ENCODE measurements around the gene HAL. TPM values are rescaled to one million over a fixed set of nuclear protein-coding genes. Genes with fewer than 3 reads are reported as not detected.
A peak's percentile ranks its signal among the peaks of the same experiment; 100 is the strongest.

Gene HAL
- polyA plus RNA-seq, 2 of the 4 experiments (the other 2 are of a cell fraction): 0.22 to 0.43 TPM

DNA sequence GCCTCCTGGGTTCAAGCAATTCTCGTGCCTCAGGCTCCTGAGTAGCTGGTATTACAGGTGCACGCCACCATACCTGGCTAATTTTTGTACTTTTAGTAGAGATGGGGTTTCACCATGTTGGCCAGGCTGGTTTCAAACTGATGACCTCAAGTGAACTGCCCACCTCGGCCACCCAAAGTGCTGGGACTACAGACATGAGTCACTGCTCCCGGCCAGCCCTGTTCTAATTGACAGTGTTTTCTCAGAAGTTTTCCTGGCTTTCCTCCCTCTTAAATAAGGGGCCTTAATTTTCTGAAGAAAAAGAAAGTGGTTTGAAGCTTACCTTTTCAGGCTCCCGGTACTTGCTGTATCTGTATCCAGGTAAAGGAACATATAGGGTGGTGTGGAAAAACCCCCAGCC is 1.7 kb downstream of the HAL start:
- FAIRE-seq (no peak), ATAC-seq (no peak), DNase-seq (ENCODE audit: low read depth in 1 of 2, low spot score in 1 of 2) (no peak)
- ChIA-PET CTCF (interaction anchor here (6.5 kb wide), 1 partner anchor 77 kb away, joined by 44 read pairs; no protein-coding TSS in a partner anchor), POLR2A (no interaction called here)
- Histone ChIP-seq H3K27ac (no peak overlapping the region; a peak in 1 of 6 replicates), H3K4me3 (no peak overlapping the region), H3K4me1 (peaks cover 27% of the 10 kb centered on the region; the same call in 2 of the 3 replicates), H3K4me2 (no peak overlapping the region), H3K9me3 (no peaks in the 10 kb centered on the region)
- 53% methylated on average over 5 of the region's 5 CpGs for WGBS (ENCODE audit: missing lambda C conversion rate)
- TF ChIP-seq JUNB (IDR thresholded peaks at IDR 0.05): no peak
- TF ChIP-seq, protein P1, sequence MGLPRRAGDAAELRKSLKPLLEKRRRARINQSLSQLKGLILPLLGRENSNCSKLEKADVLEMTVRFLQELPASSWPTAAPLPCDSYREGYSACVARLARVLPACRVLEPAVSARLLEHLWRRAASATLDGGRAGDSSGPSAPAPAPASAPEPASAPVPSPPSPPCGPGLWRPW (IDR thresholded peaks at IDR 0.05): no peak
- no peak for TF ChIP-seq CHD2 (IDR thresholded peaks at IDR 0.05; ENCODE audit: low read length, partially characterized antibody)
- TF ChIP-seq MYC (IDR thresholded peaks at IDR 0.05; ENCODE audit: borderline replicate concordance, low read length): no peak
- no peak for TF ChIP-seq HDAC2 (IDR thresholded peaks at IDR 0.05)
- no peak for TF ChIP-seq RAD21 (conservative IDR thresholded peaks at IDR 0.05 in 1 of 2, IDR thresholded peaks at IDR 0.05 in 1 of 2)
- no peak for TF ChIP-seq PHF8 (IDR thresholded peaks at IDR 0.05; ENCODE audit: borderline replicate concordance, low read depth)
- TF ChIP-seq, protein P2, sequence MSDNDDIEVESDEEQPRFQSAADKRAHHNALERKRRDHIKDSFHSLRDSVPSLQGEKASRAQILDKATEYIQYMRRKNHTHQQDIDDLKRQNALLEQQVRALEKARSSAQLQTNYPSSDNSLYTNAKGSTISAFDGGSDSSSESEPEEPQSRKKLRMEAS (IDR thresholded peaks at IDR 0.05): no peak

DNA sequence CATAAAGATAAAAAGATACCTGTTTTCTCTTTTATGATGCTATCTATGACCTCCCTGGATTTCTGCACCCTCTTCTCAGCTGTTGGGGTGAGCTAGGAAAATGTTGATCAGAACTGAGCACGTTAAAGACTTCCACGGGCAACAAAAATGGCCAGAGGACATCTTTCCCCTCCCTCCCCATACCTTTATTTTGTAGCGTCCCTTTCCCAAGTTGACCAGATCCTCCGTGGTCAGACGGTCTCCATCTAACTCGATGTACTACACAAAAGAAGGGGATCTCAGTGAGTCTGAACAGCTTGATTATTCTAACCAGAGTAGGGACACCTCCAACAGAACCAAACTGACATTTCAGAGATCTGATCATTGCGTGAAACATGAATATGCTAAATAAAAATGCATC is 2.2 kb downstream of the HAL start:
- no peak for TF ChIP-seq TP53 (CRISPR knock-in tag; IDR thresholded peaks at IDR 0.05)
- TF ChIP-seq, protein P1 (IDR thresholded peaks at IDR 0.05): no peak
- TF ChIP-seq JUNB (IDR thresholded peaks at IDR 0.05): no peak
- no peak for TF ChIP-seq RFX5 (IDR thresholded peaks at IDR 0.05)
- no peak for TF ChIP-seq KDM5A (IDR thresholded peaks at IDR 0.05)
- TF ChIP-seq, protein P3, sequence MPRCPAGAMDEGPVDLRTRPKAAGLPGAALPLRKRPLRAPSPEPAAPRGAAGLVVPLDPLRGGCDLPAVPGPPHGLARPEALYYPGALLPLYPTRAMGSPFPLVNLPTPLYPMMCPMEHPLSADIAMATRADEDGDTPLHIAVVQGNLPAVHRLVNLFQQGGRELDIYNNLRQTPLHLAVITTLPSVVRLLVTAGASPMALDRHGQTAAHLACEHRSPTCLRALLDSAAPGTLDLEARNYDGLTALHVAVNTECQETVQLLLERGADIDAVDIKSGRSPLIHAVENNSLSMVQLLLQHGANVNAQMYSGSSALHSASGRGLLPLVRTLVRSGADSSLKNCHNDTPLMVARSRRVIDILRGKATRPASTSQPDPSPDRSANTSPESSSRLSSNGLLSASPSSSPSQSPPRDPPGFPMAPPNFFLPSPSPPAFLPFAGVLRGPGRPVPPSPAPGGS (IDR thresholded peaks at IDR 0.05): no peak
- TF ChIP-seq, protein P4, sequence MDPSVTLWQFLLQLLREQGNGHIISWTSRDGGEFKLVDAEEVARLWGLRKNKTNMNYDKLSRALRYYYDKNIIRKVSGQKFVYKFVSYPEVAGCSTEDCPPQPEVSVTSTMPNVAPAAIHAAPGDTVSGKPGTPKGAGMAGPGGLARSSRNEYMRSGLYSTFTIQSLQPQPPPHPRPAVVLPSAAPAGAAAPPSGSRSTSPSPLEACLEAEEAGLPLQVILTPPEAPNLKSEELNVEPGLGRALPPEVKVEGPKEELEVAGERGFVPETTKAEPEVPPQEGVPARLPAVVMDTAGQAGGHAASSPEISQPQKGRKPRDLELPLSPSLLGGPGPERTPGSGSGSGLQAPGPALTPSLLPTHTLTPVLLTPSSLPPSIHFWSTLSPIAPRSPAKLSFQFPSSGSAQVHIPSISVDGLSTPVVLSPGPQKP (IDR thresholded peaks at IDR 0.05; ENCODE audit: low read depth, low read length): no peak
- TF ChIP-seq, protein P2 (IDR thresholded peaks at IDR 0.05): no peak
- no peak for TF ChIP-seq CBX8 (IDR thresholded peaks at IDR 0.05)
- TF ChIP-seq FOXS1 (CRISPR knock-in tag; IDR thresholded peaks at IDR 0.05): no peak
- ChIA-PET CTCF (no interaction called here), POLR2A (no interaction called here)
- Histone ChIP-seq H3K4me3 (no peak overlapping the region), H3K4me1 (peaks cover 27% of the 10 kb centered on the region; the same call in 2 of the 3 replicates), H3K4me2 (no peak overlapping the region), H3K9me3 (no peaks in the 10 kb centered on the region), H3K27ac (no peak overlapping the region)
- ATAC-seq (no peak), DNase-seq (ENCODE audit: low read depth in 1 of 2, low spot score in 1 of 2) (no peak), FAIRE-seq (no peak)
- 82% methylated on average over 7 of the region's 7 CpGs for WGBS (ENCODE audit: missing lambda C conversion rate)

DNA sequence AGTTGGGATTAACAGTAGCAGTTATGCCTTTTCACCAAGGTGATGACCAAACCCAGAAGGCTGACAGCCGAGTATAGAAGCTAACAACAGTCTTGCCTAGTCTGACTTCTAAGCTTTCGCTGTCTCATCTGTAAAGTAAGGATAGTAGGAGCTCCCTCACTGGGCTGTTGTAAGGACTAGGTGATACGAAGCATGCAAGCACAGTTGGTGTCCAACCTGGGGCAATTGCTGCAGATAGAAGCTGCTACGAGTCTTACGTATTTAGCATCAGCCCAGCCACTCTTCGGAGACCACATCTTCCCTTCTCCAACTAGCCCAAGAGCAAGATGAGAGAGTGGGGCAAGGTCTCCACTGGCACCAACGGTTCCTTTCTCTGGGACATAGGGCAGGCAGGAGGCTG is 6.0 kb downstream of the HAL start:
- CTCF ChIA-PET: interaction anchor here (1.1 to 4.7 kb wide), 2 partner anchors 8 to 72 kb away, joined by 3 to 26 read pairs; no protein-coding TSS in a partner anchor
- no peak for FAIRE-seq
- TF ChIP-seq HOXA7 (CRISPR knock-in tag; IDR thresholded peaks at IDR 0.05) (no peak), EHF (CRISPR knock-in tag; IDR thresholded peaks at IDR 0.05) (no peak)

More for the DNA sequence above, 6.0 kb downstream of the HAL start:
- ATAC-seq (peak in 1 of 2 experiments; percentile 15; a peak in 2 of 6 replicates), DNase-seq (ENCODE audit: low read depth in 1 of 2, low spot score in 1 of 2) (no peak)
- no peaks in the 10 kb centered on the region for H3K9me3 ChIP-seq
- H3K4me2 ChIP-seq: no peak overlapping the region
- WGBS (ENCODE audit: missing lambda C conversion rate): 62% methylated on average over 7 of the region's 7 CpGs
- no peak overlapping the region for H3K4me3 ChIP-seq
- H3K4me1 ChIP-seq: no peaks in the 10 kb centered on the region; the same call in 2 of the 3 replicates
- no peak overlapping the region for H3K27ac ChIP-seq
- POLR2A ChIA-PET: interaction anchor here (1.0 kb wide), 1 partner anchor 47 kb away, joined by 3 read pairs; the partner anchor contains the start of gene AMDHD1

Measured in A549 (cell line).